Lung (tissue), 12 donors: ENCODE data around the gene TAS2R41. TPM values are rescaled to one million over a fixed set of nuclear protein-coding genes. Genes with fewer than 3 reads are reported as not detected.

Experiments
- ATAC-seq: fragments of 200-7000 bp; cut with Tn5 transposase; one replicate; pipeline ENCODE4 v1.9.1; 2020; ENCODE audit warnings: moderate number of reproducible peaks; ENCODE audit not compliant: insufficient read depth, low FRiP score
- DNase-seq, 3 donors: peaks; one replicate each; pipeline ENCODE4 v3.0.0-alpha.2; 2013 to 2017
- H3K27ac ChIP-seq, 2 donors: one replicate each; pipeline ENCODE4 v1.5.1; 2013; ENCODE audit warnings: mild to moderate bottlenecking in 2 of 2, moderate library complexity in 2 of 2, control low read depth in 1 of 2, inconsistent platforms in 1 of 2, low read depth in 1 of 2, low read length in 1 of 2
- H3K27me3 ChIP-seq, 3 donors: one replicate each; pipeline ENCODE4 v1.5.1; 2013; ENCODE audit warnings: low read length in 2 of 3; ENCODE audit not compliant: control insufficient read depth in 3 of 3, insufficient read depth in 3 of 3
- H3K36me3 ChIP-seq, 4 donors: one replicate each; pipeline ENCODE4 v1.5.1; 2013; ENCODE audit warnings: low read length in 4 of 4, mild to moderate bottlenecking in 1 of 4, moderate library complexity in 1 of 4; ENCODE audit not compliant: control insufficient read depth in 4 of 4, insufficient read depth in 4 of 4
- H3K4me1 ChIP-seq, 5 donors: one replicate each; pipeline ENCODE4 v1.5.1; 2013; ENCODE audit warnings: low read length in 5 of 5, mild to moderate bottlenecking in 2 of 5, moderate library complexity in 1 of 5; ENCODE audit not compliant: control insufficient read depth in 5 of 5, insufficient read depth in 5 of 5
- H3K4me3 ChIP-seq: one replicate; pipeline ENCODE4 v1.5.1; 2013; ENCODE audit warnings: mild to moderate bottlenecking, control low read depth, moderate library complexity
- H3K9ac ChIP-seq, 2 donors: one replicate each; pipeline ENCODE4 v1.5.1; 2013; ENCODE audit warnings: low read length in 2 of 2, control low read depth in 1 of 2; ENCODE audit not compliant: insufficient read depth in 1 of 2
- H3K9me3 ChIP-seq, 4 donors: one replicate each; pipeline ENCODE4 v1.5.1; 2013; ENCODE audit warnings: low read length in 3 of 4, mild to moderate bottlenecking in 1 of 4, moderate library complexity in 1 of 4; ENCODE audit not compliant: control insufficient read depth in 4 of 4, insufficient read depth in 3 of 4
- CTCF ChIP-seq: IDR thresholded peaks from 2 replicates; pipeline ENCODE4 v1.5.1; 2012; ENCODE audit warnings: mild to moderate bottlenecking; ENCODE audit errors: control extremely low read depth, extremely low read depth
- WGBS, 2 donors: extraction: QIAGEN DNeasy Blood & Tissue Kit; methylation state at CpG; one replicate each; pipeline ENCODE4 v1.1.7; 2013; 5-methylcytosine and 5-hydroxymethylcytosine counted together
- polyA plus RNA-seq, 2 donors: library from polyadenylated mRNA; stranded (reverse); fragments of 200-250 nt; gene quantifications; one replicate each; pipeline ENCODE4 v1.2.1, GENCODE V29; 2013
- total RNA-seq, 2 donors: library from RNA; depleted of rRNA in 1 of 2; stranded (reverse); fragments of >200 nt in 1 of 2; gene quantifications; one replicate each; pipeline ENCODE4 v1.2.1, GENCODE V29; 2014 to 2021
- donor health status: control.
- donor health status: control.
- donor health status: Bipolar disorder and iron deficiency.
- donor health status: healthy.
- donor health status: DM: yes; HTN: yes; CAD: no.

Gene TAS2R41
- total and polyA plus RNA-seq, 4 donors = 0.77 TPM; not detected in 3

GRCh38 chr7:143448429-143448828 lies 29.2 kb upstream of the TAS2R41 start:
- Histone ChIP-seq H3K27ac (no peak overlapping the region), H3K36me3 (no peaks in the 10 kb centered on the region), H3K9ac (no peak overlapping the region), H3K4me1 (peaks cover 0 to 3% (median 0%) of the 10 kb centered on the region in 5 donors), H3K4me3 (no peak overlapping the region), H3K9me3 (peaks cover 0 to 1% (median 0%) of the 10 kb centered on the region in 4 donors), H3K27me3 (peaks cover 0 to 3% (median 0%) of the 10 kb centered on the region in 3 donors)
- 94 to 95% methylated on average over 5 of the region's 5 CpGs for WGBS, 2 donors
- ATAC-seq (no peak), DNase-seq (no peak)
- no peak for TF ChIP-seq CTCF

GRCh38 chr7:143449793-143450192 lies 27.9 kb upstream of the TAS2R41 start:
- ATAC-seq (no peak), DNase-seq (no peak)
- Histone ChIP-seq H3K4me3 (no peak overlapping the region), H3K36me3 (no peaks in the 10 kb centered on the region), H3K27ac (no peak overlapping the region), H3K9ac (no peak overlapping the region), H3K4me1 (peaks cover 0 to 3% (median 0%) of the 10 kb centered on the region in 5 donors), H3K27me3 (peaks cover 0 to 3% (median 0%) of the 10 kb centered on the region in 3 donors), H3K9me3 (peaks cover 0 to 1% (median 0%) of the 10 kb centered on the region in 4 donors)
- WGBS, 2 donors = 74 to 97% methylated on average over 2 to 3 of the region's 3 CpGs
- TF ChIP-seq CTCF = no peak

GRCh38 chr7:143451122-143451521 lies 26.6 kb upstream of the TAS2R41 start:
- Histone ChIP-seq H3K4me3 (no peak overlapping the region), H3K36me3 (no peaks in the 10 kb centered on the region), H3K27me3 (peaks cover 0 to 3% (median 0%) of the 10 kb centered on the region in 3 donors), H3K9ac (no peak overlapping the region), H3K27ac (no peak overlapping the region), H3K4me1 (peaks cover 0 to 3% (median 0%) of the 10 kb centered on the region in 5 donors), H3K9me3 (peaks cover 0 to 1% (median 0%) of the 10 kb centered on the region in 4 donors)
- no peak for TF ChIP-seq CTCF
- ATAC-seq = no peak
- DNase-seq = peak in 2 of 3 donors; percentile 57 to 79

- H3K27ac ChIP-seq = no peak overlapping the region
- no peak for TF ChIP-seq CTCF
- no peak overlapping the region for H3K4me3 ChIP-seq
- H3K36me3 ChIP-seq = no peaks in the 10 kb centered on the region
- H3K9ac ChIP-seq = no peak overlapping the region
- 88 to 92% methylated on average over 1 of the region's 1 CpG for WGBS, 2 donors
- H3K9me3 ChIP-seq = peaks cover 0 to under 1% (median 0%) of the 10 kb centered on the region in 4 donors
- DNase-seq = no peak
- ATAC-seq = no peak
- peaks cover 0 to 3% (median 0%) of the 10 kb centered on the region in 3 donors for H3K27me3 ChIP-seq
- peaks cover 0 to 3% (median 0%) of the 10 kb centered on the region in 5 donors for H3K4me1 ChIP-seq
Measured at GRCh38 chr7:143451746-143452145, 25.9 kb upstream of the TAS2R41 start.
